ENCODE measurements around the gene HLA-E.

GRCh38 chr6:30491991-30492952 lies 3.0 kb downstream of the HLA-E start:
- TF ChIP-seq, protein P1, sequence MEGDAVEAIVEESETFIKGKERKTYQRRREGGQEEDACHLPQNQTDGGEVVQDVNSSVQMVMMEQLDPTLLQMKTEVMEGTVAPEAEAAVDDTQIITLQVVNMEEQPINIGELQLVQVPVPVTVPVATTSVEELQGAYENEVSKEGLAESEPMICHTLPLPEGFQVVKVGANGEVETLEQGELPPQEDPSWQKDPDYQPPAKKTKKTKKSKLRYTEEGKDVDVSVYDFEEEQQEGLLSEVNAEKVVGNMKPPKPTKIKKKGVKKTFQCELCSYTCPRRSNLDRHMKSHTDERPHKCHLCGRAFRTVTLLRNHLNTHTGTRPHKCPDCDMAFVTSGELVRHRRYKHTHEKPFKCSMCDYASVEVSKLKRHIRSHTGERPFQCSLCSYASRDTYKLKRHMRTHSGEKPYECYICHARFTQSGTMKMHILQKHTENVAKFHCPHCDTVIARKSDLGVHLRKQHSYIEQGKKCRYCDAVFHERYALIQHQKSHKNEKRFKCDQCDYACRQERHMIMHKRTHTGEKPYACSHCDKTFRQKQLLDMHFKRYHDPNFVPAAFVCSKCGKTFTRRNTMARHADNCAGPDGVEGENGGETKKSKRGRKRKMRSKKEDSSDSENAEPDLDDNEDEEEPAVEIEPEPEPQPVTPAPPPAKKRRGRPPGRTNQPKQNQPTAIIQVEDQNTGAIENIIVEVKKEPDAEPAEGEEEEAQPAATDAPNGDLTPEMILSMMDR (IDR thresholded peaks at IDR 0.05): no peak
- no peak for TF ChIP-seq EP300 (IDR thresholded peaks at IDR 0.05)
- no peak for TF ChIP-seq POLR2A (IDR thresholded peaks at IDR 0.05)

Data from suprapubic skin (tissue), 3 donors.